ENCODE results near the gene RPL22.

GRCh38 chr1:6243053-6243834 is 43.8 kb upstream of the RPL22 start:
- no peak for TF ChIP-seq CTCF (IDR thresholded peaks at IDR 0.05)
- TF ChIP-seq POLR2A (IDR thresholded peaks at IDR 0.05), result no peak

Measured in transverse colon (tissue), 3 donors.